Osteoblast (primary cell): Measurements from ENCODE around the gene TCP10L. TPM values are rescaled to one million over a fixed set of nuclear protein-coding genes. Genes with fewer than 3 reads are reported as not detected.

Source experiments
- DNase-seq: peaks from one replicate; pipeline ENCODE4 v3.0.0; 2011; ENCODE audit warnings: low spot score, mixed read lengths; ENCODE audit not compliant: insufficient read length; ENCODE audit errors: missing footprints
- H2AFZ ChIP-seq: 2 replicates; pipeline ENCODE4 v1.6.0; 2011; ENCODE audit warnings: mild to moderate bottlenecking, low read length
- H3K27ac ChIP-seq: 2 replicates; pipeline ENCODE4 v1.5.1; 2011; ENCODE audit warnings: mild to moderate bottlenecking, low read depth, low read length, moderate library complexity
- H3K27me3 ChIP-seq: 2 replicates; pipeline ENCODE4 v1.6.0; 2012; ENCODE audit warnings: mild to moderate bottlenecking, control low read depth, inconsistent platforms, low read length, moderate library complexity; ENCODE audit not compliant: insufficient read depth
- H3K36me3 ChIP-seq: 2 replicates; pipeline ENCODE4 v1.5.1; 2011; ENCODE audit warnings: mild to moderate bottlenecking, low read length, control low read depth, moderate library complexity; ENCODE audit not compliant: insufficient read depth
- H3K4me1 ChIP-seq: 2 replicates; pipeline ENCODE4 v1.5.1; 2011; ENCODE audit warnings: mild to moderate bottlenecking, low read length, control low read depth, moderate library complexity; ENCODE audit not compliant: insufficient read depth
- H3K4me2 ChIP-seq: 2 replicates; pipeline ENCODE4 v1.6.0; 2011; ENCODE audit warnings: mild to moderate bottlenecking, low read length; ENCODE audit not compliant: insufficient read depth
- H3K4me3 ChIP-seq: fragments of 200-600 bp; sonication (generic); 3 replicates; pipeline ENCODE4 v1.5.1; 2012; ENCODE audit warnings: mild to moderate bottlenecking, low read length, inconsistent platforms; ENCODE audit not compliant: insufficient read depth
- H3K79me2 ChIP-seq: 2 replicates; pipeline ENCODE4 v1.6.0; 2012; ENCODE audit warnings: mild to moderate bottlenecking, low read length, control low read depth, inconsistent platforms; ENCODE audit not compliant: insufficient read depth
- H3K9me3 ChIP-seq: 2 replicates; pipeline ENCODE4 v1.5.1; 2011; ENCODE audit warnings: low read depth, low read length, control low read depth
- H4K20me1 ChIP-seq: 2 replicates; pipeline ENCODE4 v1.6.0; 2012; ENCODE audit warnings: mild to moderate bottlenecking, low read length, control low read depth; ENCODE audit not compliant: insufficient read depth
- CTCF ChIP-seq: IDR thresholded peaks from 2 replicates; pipeline ENCODE4 v1.5.1; 2011; ENCODE audit warnings: mild to moderate bottlenecking, low read depth, low read length, moderate library complexity; ENCODE audit errors: extremely low read depth
- total RNA-seq: library from RNA; depleted of rRNA; stranded (reverse); fragments of >200 nt; gene quantifications from 2 replicates; pipeline ENCODE4 v1.2.3, GENCODE V29; 2012

Gene TCP10L
- total RNA-seq, 1 donor = 0.72 TPM

GRCh38 chr21:32538147-32538792 lies 47.1 kb downstream of the TCP10L start:
- no peak for DNase-seq
- Histone ChIP-seq H3K9me3 (no peaks in the 10 kb centered on the region), H2AFZ (no peak overlapping the region), H3K79me2 (no peaks in the 10 kb centered on the region), H3K27me3 (no peaks in the 10 kb centered on the region), H4K20me1 (no peaks in the 10 kb centered on the region), H3K4me1 (no peaks in the 10 kb centered on the region), H3K4me3 (no peak overlapping the region), H3K4me2 (no peak overlapping the region), H3K27ac (no peak overlapping the region), H3K36me3 (no peaks in the 10 kb centered on the region)
- no peak for TF ChIP-seq CTCF

- no peak overlapping the region for H2AFZ ChIP-seq
- H3K4me1 ChIP-seq = no peaks in the 10 kb centered on the region
- TF ChIP-seq CTCF = no peak
- H3K4me3 ChIP-seq = no peak overlapping the region
- no peaks in the 10 kb centered on the region for H3K79me2 ChIP-seq
- H3K9me3 ChIP-seq = no peaks in the 10 kb centered on the region
- H3K27me3 ChIP-seq = no peaks in the 10 kb centered on the region
- H3K4me2 ChIP-seq = no peak overlapping the region
- H3K27ac ChIP-seq = no peak overlapping the region
- H3K36me3 ChIP-seq = no peaks in the 10 kb centered on the region
- no peak for DNase-seq
- H4K20me1 ChIP-seq = no peaks in the 10 kb centered on the region
Observed at GRCh38 chr21:32537569-32537881, 47.8 kb downstream of the TCP10L start.

GRCh38 chr21:32535612-32536011 lies 49.7 kb downstream of the TCP10L start:
- H3K79me2 ChIP-seq = no peaks in the 10 kb centered on the region
- no peaks in the 10 kb centered on the region for H3K4me1 ChIP-seq
- no peaks in the 10 kb centered on the region for H3K27me3 ChIP-seq
- H3K9me3 ChIP-seq = no peaks in the 10 kb centered on the region
- no peaks in the 10 kb centered on the region for H3K36me3 ChIP-seq
- no peak overlapping the region for H3K27ac ChIP-seq
- H3K4me2 ChIP-seq = no peak overlapping the region
- no peak overlapping the region for H3K4me3 ChIP-seq
- no peak overlapping the region for H2AFZ ChIP-seq
- no peak for TF ChIP-seq CTCF
- DNase-seq = no peak
- no peaks in the 10 kb centered on the region for H4K20me1 ChIP-seq

GRCh38 chr21:32534113-32534512 lies 51.2 kb downstream of the TCP10L start:
- Histone ChIP-seq H4K20me1 (no peaks in the 10 kb centered on the region), H3K36me3 (no peaks in the 10 kb centered on the region), H3K9me3 (no peaks in the 10 kb centered on the region), H3K27me3 (no peaks in the 10 kb centered on the region), H3K27ac (no peak overlapping the region), H3K79me2 (no peaks in the 10 kb centered on the region), H3K4me1 (no peaks in the 10 kb centered on the region), H2AFZ (no peak overlapping the region), H3K4me3 (no peak overlapping the region), H3K4me2 (no peak overlapping the region)
- TF ChIP-seq CTCF = no peak
- DNase-seq = no peak
